Trophoblast cell (in vitro differentiated cells and primary cell): Measurements from ENCODE around the gene CTSS.
"Not testable (repeated sequence)": the region's sequence is repeated elsewhere in the genome, so short reads cannot be mapped to it uniquely, and the experiment has no call there.

Experiments
- DNase-seq, 2 donors: peaks; one replicate each; pipeline ENCODE4 v3.0.0-alpha.2; 2016
- H2AFZ ChIP-seq: 2 replicates; pipeline ENCODE4 v1.6.1; 2013; ENCODE audit warnings: low read length, moderate library complexity, mild to moderate bottlenecking; ENCODE audit not compliant: insufficient read depth, poor library complexity
- H2AK5ac ChIP-seq: 2 replicates; pipeline ENCODE4 v1.6.1; 2013; ENCODE audit warnings: mild to moderate bottlenecking, low read length
- H2BK120ac ChIP-seq: 2 replicates; pipeline ENCODE4 v1.6.1; 2013; ENCODE audit warnings: low read length, mild to moderate bottlenecking, moderate library complexity; ENCODE audit not compliant: insufficient read depth, poor library complexity
- H2BK12ac ChIP-seq: 2 replicates; pipeline ENCODE4 v1.6.1; 2013; ENCODE audit warnings: mild to moderate bottlenecking, low read length, moderate library complexity
- H2BK5ac ChIP-seq: 2 replicates; pipeline ENCODE4 v1.6.1; 2013; ENCODE audit warnings: low read length, low read depth, moderate library complexity, mild to moderate bottlenecking; ENCODE audit not compliant: poor library complexity
- H3K14ac ChIP-seq: 2 replicates; pipeline ENCODE4 v1.6.1; 2013; ENCODE audit warnings: mild to moderate bottlenecking, low read length
- H3K18ac ChIP-seq: 2 replicates; pipeline ENCODE4 v1.6.1; 2013; ENCODE audit warnings: mild to moderate bottlenecking, low read length
- H3K23ac ChIP-seq: 2 replicates; pipeline ENCODE4 v1.6.1; 2013; ENCODE audit warnings: low read length
- H3K27ac ChIP-seq: 2 replicates; pipeline ENCODE4 v1.5.1; 2013; ENCODE audit warnings: low read depth, mild to moderate bottlenecking, inconsistent platforms, low read length, moderate library complexity
- H3K27me3 ChIP-seq: 2 replicates; pipeline ENCODE4 v1.6.1; 2013; ENCODE audit warnings: inconsistent platforms, mild to moderate bottlenecking, low read length, moderate library complexity; ENCODE audit not compliant: insufficient read depth
- H3K36me3 ChIP-seq, 2 experiments: 1 replicate in 1 of 2; 2 replicates in 1 of 2; pipeline ENCODE4 v1.6.1; 2013; ENCODE audit warnings: low read length in 2 of 2, mild to moderate bottlenecking in 2 of 2, moderate library complexity in 1 of 2; ENCODE audit not compliant: insufficient read depth in 2 of 2, control insufficient read depth in 1 of 2
- H3K4ac ChIP-seq: 2 replicates; pipeline ENCODE4 v1.6.1; 2013; ENCODE audit warnings: low read depth, mild to moderate bottlenecking, low read length, moderate library complexity
- H3K4me1 ChIP-seq, 2 experiments: 1 replicate in 1 of 2; 2 replicates in 1 of 2; pipeline ENCODE4 v1.6.1; 2013; ENCODE audit warnings: low read length in 2 of 2, mild to moderate bottlenecking in 2 of 2, moderate library complexity in 1 of 2; ENCODE audit not compliant: insufficient read depth in 2 of 2, control insufficient read depth in 1 of 2
- H3K4me2 ChIP-seq: 2 replicates; pipeline ENCODE4 v1.6.1; 2013; ENCODE audit warnings: inconsistent platforms, mild to moderate bottlenecking, low read length, moderate library complexity
- H3K4me3 ChIP-seq: 2 replicates; pipeline ENCODE4 v1.5.1; 2013; ENCODE audit warnings: mild to moderate bottlenecking, low read depth, low read length, inconsistent platforms
- H3K79me1 ChIP-seq: one replicate; pipeline ENCODE4 v1.6.1; 2013; ENCODE audit warnings: low read length
- H3K79me2 ChIP-seq: 2 replicates; pipeline ENCODE4 v1.6.1; 2013; ENCODE audit warnings: low read length, mild to moderate bottlenecking; ENCODE audit not compliant: control insufficient read depth, insufficient read depth, poor library complexity
- H3K9ac ChIP-seq: 2 replicates; pipeline ENCODE4 v1.6.1; 2013; ENCODE audit warnings: mild to moderate bottlenecking, low read length
- H3K9me3 ChIP-seq: 2 replicates; pipeline ENCODE4 v1.6.1; 2013; ENCODE audit warnings: low read depth, mild to moderate bottlenecking, control low read depth, inconsistent platforms, low read length; ENCODE audit not compliant: insufficient read depth
- H4K12ac ChIP-seq: 2 replicates; pipeline ENCODE4 v1.6.1; 2013; ENCODE audit warnings: low read depth, mild to moderate bottlenecking, low read length, moderate library complexity
- H4K8ac ChIP-seq: 2 replicates; pipeline ENCODE4 v1.6.1; 2013; ENCODE audit warnings: low read depth, mild to moderate bottlenecking, low read length, moderate library complexity
- H4K91ac ChIP-seq: one replicate; pipeline ENCODE4 v1.6.1; 2013; ENCODE audit warnings: low read depth, mild to moderate bottlenecking, low read length, moderate library complexity
- WGBS: extraction: QIAGEN DNeasy Blood & Tissue Kit; methylation state at CpG from one replicate; pipeline ENCODE4 v1.1.7; 2013; ENCODE audit warnings: missing lambda C conversion rate; ENCODE audit not compliant: insufficient read length, insufficient coverage; ENCODE audit errors: extremely low coverage; 5-methylcytosine and 5-hydroxymethylcytosine counted together

CTSS gene

DNA sequence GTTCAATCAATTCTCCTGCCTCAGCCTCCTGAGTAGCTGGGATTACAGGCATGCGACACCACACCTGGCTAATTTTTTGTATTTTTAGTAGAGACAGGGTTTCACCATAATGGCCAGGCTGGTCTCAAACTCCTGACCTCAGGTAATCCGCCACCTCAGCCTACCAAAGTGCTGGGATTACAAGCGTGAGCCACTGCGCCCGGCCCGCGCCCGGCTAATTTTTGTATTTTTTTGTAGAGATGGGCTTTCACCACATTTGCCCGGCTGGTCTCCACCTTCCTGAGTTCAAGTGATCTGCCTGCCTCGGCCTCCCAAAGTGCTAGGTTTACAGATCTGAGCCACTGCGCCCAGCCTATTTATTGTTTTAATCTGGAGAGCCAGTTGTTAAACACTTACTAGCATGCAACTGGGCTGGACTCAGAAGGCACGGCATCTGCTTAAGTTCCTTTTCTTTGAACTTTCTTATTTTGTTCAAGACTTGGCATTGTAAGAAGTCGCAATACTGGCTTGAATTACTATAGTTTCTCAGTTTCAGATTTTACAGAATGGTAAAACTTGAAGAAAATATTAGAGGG lies 10.4 kb upstream of the CTSS start:
- H4K12ac ChIP-seq, H3K27ac ChIP-seq, H3K4me2 ChIP-seq, DNase-seq, H3K9ac ChIP-seq, H3K23ac ChIP-seq, H3K4me1 ChIP-seq, H2BK120ac ChIP-seq, H3K79me2 ChIP-seq, H3K14ac ChIP-seq, H2BK12ac ChIP-seq, H2AFZ ChIP-seq, H3K9me3 ChIP-seq, H4K8ac ChIP-seq, H4K91ac ChIP-seq, H3K27me3 ChIP-seq, H3K36me3 ChIP-seq, H3K79me1 ChIP-seq, H3K18ac ChIP-seq, H3K4me3 ChIP-seq, H3K4ac ChIP-seq, H2BK5ac ChIP-seq, H2AK5ac ChIP-seq: not testable (repeated sequence)
- no CpG with 5 or more reads among the region's 13 CpGs for WGBS

DNA sequence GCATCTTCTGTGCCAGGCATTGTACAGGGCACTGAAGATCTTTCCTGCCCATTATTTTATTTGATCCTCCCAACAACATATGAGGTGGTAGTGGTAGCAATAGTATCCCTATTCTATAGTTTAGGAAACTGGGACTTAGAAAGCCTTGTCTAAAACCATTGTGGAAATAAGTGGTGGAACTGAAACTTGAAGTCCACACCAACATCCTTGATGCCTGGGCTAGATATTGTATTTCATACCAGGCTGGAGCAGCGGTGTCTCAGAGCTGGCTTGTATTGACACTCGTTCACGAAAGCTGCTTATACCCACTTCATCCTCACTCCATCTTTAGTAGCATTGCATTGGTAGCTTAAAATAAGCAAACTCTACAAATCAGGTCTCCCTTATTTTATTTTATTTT lies 9.7 kb upstream of the CTSS start:
- H3K4ac ChIP-seq = no peak overlapping the region
- no peaks in the 10 kb centered on the region for H3K79me1 ChIP-seq
- no peaks in the 10 kb centered on the region for H3K9me3 ChIP-seq
- DNase-seq = no peak
- no peak overlapping the region for H2AFZ ChIP-seq
- no peak overlapping the region for H4K12ac ChIP-seq
- H3K18ac ChIP-seq = no peak overlapping the region
- no peak overlapping the region for H3K4me2 ChIP-seq
- no peak overlapping the region for H3K4me3 ChIP-seq
- no peaks in the 10 kb centered on the region for H3K79me2 ChIP-seq
- H2BK5ac ChIP-seq = no peak overlapping the region
- H2AK5ac ChIP-seq = no peak overlapping the region
- no peak overlapping the region for H4K8ac ChIP-seq
- H3K27ac ChIP-seq = no peak overlapping the region
- no peaks in the 10 kb centered on the region for H3K4me1 ChIP-seq
- H4K91ac ChIP-seq = no peak overlapping the region
- H2BK12ac ChIP-seq = no peak overlapping the region
- no peak overlapping the region for H3K23ac ChIP-seq
- no peak overlapping the region for H2BK120ac ChIP-seq
- no peak overlapping the region for H3K14ac ChIP-seq
- H3K27me3 ChIP-seq = no peaks in the 10 kb centered on the region
- no CpG with 5 or more reads among the region's 3 CpGs for whole genome bisulfite sequencing
- H3K36me3 ChIP-seq = no peaks in the 10 kb centered on the region
- H3K9ac ChIP-seq = no peak overlapping the region

DNA sequence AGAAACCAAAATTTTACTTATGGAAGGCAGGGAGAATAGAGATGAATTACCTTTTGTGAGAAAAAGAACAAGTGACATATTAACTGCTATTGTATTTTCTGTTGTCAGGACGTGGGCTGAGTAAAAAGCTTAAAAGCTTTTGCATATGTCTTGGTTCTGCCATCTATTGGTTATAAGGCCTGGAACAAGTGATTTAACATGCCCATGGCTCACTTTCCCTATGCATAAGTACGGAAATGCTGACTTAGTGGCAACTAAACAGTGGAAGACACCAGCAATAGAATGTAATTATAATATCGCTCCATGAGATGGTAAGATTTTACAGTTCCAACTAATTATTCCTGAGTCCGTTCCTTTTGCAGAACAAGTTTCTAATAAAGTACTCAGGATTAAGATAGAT lies 6.7 kb upstream of the CTSS start:
- Histone ChIP-seq H4K12ac (no peak overlapping the region), H3K36me3 (no peaks in the 10 kb centered on the region), H3K9me3 (no peaks in the 10 kb centered on the region), H2BK5ac (no peak overlapping the region), H2AK5ac (no peak overlapping the region), H3K79me1 (no peaks in the 10 kb centered on the region), H3K4ac (no peak overlapping the region), H3K4me1 (no peaks in the 10 kb centered on the region), H4K91ac (no peak overlapping the region), H3K23ac (no peak overlapping the region), H3K4me2 (no peak overlapping the region), H3K27ac (no peak overlapping the region), H4K8ac (no peak overlapping the region), H3K18ac (no peak overlapping the region), H3K79me2 (no peaks in the 10 kb centered on the region), H3K9ac (no peak overlapping the region), H2AFZ (no peak overlapping the region), H3K27me3 (no peaks in the 10 kb centered on the region), H2BK120ac (no peak overlapping the region), H3K4me3 (no peak overlapping the region), H2BK12ac (no peak overlapping the region), H3K14ac (no peak overlapping the region)
- no peak for DNase-seq
- WGBS = no CpG with 5 or more reads among the region's 4 CpGs

DNA sequence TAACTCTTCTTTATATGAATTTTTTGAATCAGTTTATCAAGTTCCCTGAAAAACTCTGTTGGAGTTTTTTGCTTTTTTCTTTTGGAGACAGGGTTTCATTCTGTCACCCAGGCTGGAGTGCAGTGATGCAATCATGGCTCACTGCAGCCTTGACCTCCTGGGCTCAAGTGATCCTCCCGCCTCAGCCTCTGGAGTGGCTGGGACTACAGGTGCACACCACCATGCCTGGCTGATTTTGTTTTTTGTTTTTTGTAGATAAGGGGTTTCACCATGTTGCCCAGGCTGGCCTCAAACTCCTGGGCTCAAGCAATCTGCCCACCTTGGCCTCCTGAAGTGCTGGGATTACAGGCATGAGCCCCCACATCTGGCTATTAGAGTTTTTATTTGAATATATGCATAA lies 2.1 kb upstream of the CTSS start:
- H3K4me1 ChIP-seq, H3K9me3 ChIP-seq, H2AFZ ChIP-seq, H3K79me2 ChIP-seq, H3K27ac ChIP-seq, H3K23ac ChIP-seq, H3K27me3 ChIP-seq, H3K14ac ChIP-seq, H2BK5ac ChIP-seq, H2AK5ac ChIP-seq, DNase-seq, H4K8ac ChIP-seq, H4K12ac ChIP-seq, H3K79me1 ChIP-seq, H2BK120ac ChIP-seq, H4K91ac ChIP-seq, H2BK12ac ChIP-seq, H3K4me3 ChIP-seq, H3K18ac ChIP-seq, H3K36me3 ChIP-seq, H3K9ac ChIP-seq, H3K4ac ChIP-seq, H3K4me2 ChIP-seq: not testable (repeated sequence)
- no CpG with 5 or more reads among the region's 1 CpG for WGBS
